ENCODE data around the gene TIMM10B. TPM values are rescaled to one million over a fixed set of nuclear protein-coding genes. Genes with fewer than 3 reads are reported as not detected.

TIMM10B gene, protein sequence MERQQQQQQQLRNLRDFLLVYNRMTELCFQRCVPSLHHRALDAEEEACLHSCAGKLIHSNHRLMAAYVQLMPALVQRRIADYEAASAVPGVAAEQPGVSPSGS
- 37.2 and 39.8 TPM in 2 replicates for total RNA-seq (ENCODE audit: low replicate concordance)

DNA sequence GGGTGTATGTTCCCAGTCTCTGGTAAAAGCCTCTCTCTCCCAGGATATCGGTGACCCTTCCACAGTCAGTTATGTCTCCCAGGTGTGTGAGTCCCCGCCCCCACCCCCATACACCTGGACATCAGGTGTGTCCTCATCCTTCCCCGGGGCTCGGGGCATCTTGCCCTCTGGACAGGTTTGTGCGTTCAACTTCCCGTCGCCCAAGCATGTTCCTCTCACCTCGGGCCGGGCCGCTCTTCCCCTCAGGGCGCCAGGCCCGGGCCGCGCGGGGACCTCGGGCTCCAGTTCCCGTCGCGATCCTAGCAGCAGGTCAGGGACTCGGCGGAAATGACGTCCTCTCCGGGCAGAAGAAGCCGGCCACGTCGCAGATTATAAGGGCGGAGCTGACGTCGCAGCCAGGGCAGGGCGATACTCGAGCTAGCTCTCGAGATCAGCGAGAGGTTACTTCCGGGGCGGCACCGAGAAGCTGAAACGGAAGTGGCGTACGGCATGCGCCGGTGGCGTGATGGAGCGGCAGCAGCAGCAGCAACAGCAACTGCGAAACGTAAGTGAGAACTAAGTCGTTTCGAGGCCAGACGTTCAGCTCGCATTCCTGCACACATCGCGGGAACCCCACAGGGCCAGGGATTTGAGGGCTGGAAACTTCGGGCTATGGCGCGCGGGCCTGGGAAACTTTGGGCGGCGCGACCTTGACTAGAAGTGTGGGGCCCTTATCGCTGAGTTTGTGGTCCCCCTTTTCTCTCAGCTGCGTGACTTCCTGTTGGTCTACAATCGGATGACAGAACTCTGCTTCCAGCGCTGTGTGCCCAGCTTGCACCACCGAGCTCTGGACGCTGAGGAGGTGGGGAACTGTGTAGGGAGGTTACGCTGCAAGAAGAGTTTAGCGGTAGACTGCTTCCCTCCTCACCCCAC is at the start of gene TIMM10B, which contains the start of gene ARFIP2:
Gene TIMM10B, plus strand, starts transcription at position 490 of the 912 bp plus-strand sequence. Its CDS starts 16 bp downstream, at position 506.
Gene ARFIP2, minus strand, starts transcription at position 320 of the 912 bp plus-strand sequence. CDS start 910 bp downstream, outside the sequence.
- H3K27me3 Mint-ChIP-seq (ENCODE audit: insufficient read depth, low read depth) = peaks cover 2% of the 10 kb centered on the region
- H3K4me1 ChIP-seq = peaks cover 11% of the 10 kb centered on the region
- H3K4me1 Mint-ChIP-seq = peaks cover 29% of the 10 kb centered on the region
- peak within 1 kb of the TSS; percentile 93 for H3K9ac ChIP-seq
- peak within 1 kb of the TSS; percentile 91 for H3K4me2 ChIP-seq
- DNase-seq (ENCODE audit: low spot score) = peak; percentile 98
- H3K4me3 ChIP-seq = peak within 1 kb of the TSS; percentile 83
- peaks cover 13% of the 10 kb centered on the region for H4K20me1 ChIP-seq (ENCODE audit: low read depth)
- no peaks in the 10 kb centered on the region for H3K9me3 Mint-ChIP-seq
- no peaks in the 10 kb centered on the region for H3K36me3 ChIP-seq
- H3K27me3 ChIP-seq = no peaks in the 10 kb centered on the region
- peaks cover 22% of the 10 kb centered on the region for H3K36me3 Mint-ChIP-seq
- peak within 1 kb of the TSS; percentile 59 for H3K27ac Mint-ChIP-seq
- peaks cover under 1% of the 10 kb centered on the region for H3F3A ChIP-seq (ENCODE audit: low read depth)
- TF ChIP-seq, protein P1, sequence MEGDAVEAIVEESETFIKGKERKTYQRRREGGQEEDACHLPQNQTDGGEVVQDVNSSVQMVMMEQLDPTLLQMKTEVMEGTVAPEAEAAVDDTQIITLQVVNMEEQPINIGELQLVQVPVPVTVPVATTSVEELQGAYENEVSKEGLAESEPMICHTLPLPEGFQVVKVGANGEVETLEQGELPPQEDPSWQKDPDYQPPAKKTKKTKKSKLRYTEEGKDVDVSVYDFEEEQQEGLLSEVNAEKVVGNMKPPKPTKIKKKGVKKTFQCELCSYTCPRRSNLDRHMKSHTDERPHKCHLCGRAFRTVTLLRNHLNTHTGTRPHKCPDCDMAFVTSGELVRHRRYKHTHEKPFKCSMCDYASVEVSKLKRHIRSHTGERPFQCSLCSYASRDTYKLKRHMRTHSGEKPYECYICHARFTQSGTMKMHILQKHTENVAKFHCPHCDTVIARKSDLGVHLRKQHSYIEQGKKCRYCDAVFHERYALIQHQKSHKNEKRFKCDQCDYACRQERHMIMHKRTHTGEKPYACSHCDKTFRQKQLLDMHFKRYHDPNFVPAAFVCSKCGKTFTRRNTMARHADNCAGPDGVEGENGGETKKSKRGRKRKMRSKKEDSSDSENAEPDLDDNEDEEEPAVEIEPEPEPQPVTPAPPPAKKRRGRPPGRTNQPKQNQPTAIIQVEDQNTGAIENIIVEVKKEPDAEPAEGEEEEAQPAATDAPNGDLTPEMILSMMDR (IDR thresholded peaks at IDR 0.05) = no peak
- TF ChIP-seq EZH2 (IDR thresholded peaks at IDR 0.05) (no peak), EZH2phosphoT487 (IDR thresholded peaks at IDR 0.05) (no peak)
- H3K9me3 ChIP-seq (ENCODE audit: low read depth) = no peaks in the 10 kb centered on the region
- H3K79me2 ChIP-seq (ENCODE audit: low read depth) = peaks cover 43% of the 10 kb centered on the region
- peak within 1 kb of the TSS; percentile 87 for H3K27ac ChIP-seq
- H3K4me3 Mint-ChIP-seq = peak within 1 kb of the TSS; percentile 95
- peak within 1 kb of the TSS; percentile 57 for H2AFZ ChIP-seq (replicated peaks)

DNA sequence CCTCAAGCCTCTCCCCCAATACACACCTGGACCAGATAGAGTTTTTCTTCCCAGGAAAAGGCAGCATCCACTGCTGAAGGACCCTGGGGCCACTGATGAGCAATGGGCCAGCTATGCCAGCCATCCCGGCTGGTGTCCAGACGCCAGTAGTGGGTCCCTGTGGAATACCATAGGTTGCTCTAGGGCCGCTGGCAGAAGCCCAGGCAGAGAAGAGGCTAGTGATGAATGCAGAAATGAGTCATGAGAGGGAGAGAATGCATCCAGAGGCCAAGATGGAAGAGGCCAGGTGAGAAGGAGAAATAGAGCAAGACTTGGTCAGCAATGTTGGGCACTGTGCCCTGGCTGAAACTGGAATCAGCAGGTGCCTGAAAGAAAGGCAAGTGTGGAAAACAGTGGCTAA is 49.4 kb upstream of the TIMM10B start:
- Mint-ChIP-seq H3K27me3 (ENCODE audit: insufficient read depth, low read depth) (peaks cover 7% of the 10 kb centered on the region), H3K4me1 (no peaks in the 10 kb centered on the region), H3K36me3 (no peaks in the 10 kb centered on the region), H3K9me3 (no peaks in the 10 kb centered on the region), H3K4me3 (no peak overlapping the region), H3K27ac (no peak overlapping the region)
- Histone ChIP-seq H3K27me3 (no peaks in the 10 kb centered on the region), H2AFZ (replicated peaks) (no peak overlapping the region), H3K4me1 (peaks cover 3% of the 10 kb centered on the region), H3K36me3 (no peaks in the 10 kb centered on the region), H3K4me3 (no peak overlapping the region), H4K20me1 (ENCODE audit: low read depth) (no peaks in the 10 kb centered on the region), H3K27ac (no peak overlapping the region), H3K79me2 (ENCODE audit: low read depth) (no peaks in the 10 kb centered on the region), H3K9me3 (ENCODE audit: low read depth) (no peaks in the 10 kb centered on the region), H3K9ac (no peak overlapping the region), H3F3A (ENCODE audit: low read depth) (no peaks in the 10 kb centered on the region), H3K4me2 (no peak overlapping the region)
- TF ChIP-seq EZH2 (IDR thresholded peaks at IDR 0.05) = no peak
- no peak for TF ChIP-seq EZH2phosphoT487 (IDR thresholded peaks at IDR 0.05)
- TF ChIP-seq, protein P1 (IDR thresholded peaks at IDR 0.05) = no peak
- DNase-seq (ENCODE audit: low spot score) = no peak

DNA sequence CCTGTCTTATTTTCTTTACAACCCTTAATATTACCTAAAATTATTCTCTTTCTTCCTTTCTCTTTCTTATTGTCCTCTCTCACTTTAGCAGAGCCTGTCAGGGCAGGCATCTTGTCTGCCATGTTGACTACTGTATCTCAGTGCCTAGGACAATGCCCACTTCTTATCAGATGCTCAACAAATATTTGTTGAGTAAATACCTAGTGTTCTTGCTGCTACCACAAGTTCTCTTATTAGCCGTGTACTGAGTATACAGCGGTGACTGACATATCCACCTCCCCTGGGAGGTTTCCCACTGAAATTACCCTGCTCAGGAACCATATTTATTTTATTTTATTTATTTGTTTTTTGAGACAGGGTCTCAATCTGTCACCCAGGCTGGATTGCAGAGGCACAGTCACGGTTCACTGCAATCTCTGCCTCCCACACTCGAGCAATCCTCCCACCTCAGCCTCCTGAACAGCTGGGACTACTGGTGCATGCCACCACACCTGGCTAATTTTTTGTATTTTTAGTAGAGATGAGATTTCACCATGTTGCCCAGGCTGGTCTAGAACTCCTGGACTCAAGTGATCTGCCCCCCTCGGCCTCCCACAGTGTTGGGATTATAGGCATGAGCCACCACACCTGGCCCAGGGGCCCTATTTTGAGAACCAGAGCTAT is 47.2 kb upstream of the TIMM10B start:
- Mint-ChIP-seq H3K4me3 (no peak overlapping the region), H3K4me1 (no peaks in the 10 kb centered on the region), H3K27me3 (ENCODE audit: insufficient read depth, low read depth) (peaks cover 7% of the 10 kb centered on the region), H3K27ac (no peak overlapping the region), H3K36me3 (no peaks in the 10 kb centered on the region), H3K9me3 (no peaks in the 10 kb centered on the region)
- TF ChIP-seq, protein P1 (IDR thresholded peaks at IDR 0.05) = no peak
- TF ChIP-seq EZH2phosphoT487 (IDR thresholded peaks at IDR 0.05) (no peak), EZH2 (IDR thresholded peaks at IDR 0.05) (no peak)
- no peaks in the 10 kb centered on the region for H3K27me3 ChIP-seq
- DNase-seq (ENCODE audit: low spot score) = no peak
- no peaks in the 10 kb centered on the region for H4K20me1 ChIP-seq (ENCODE audit: low read depth)
- no peaks in the 10 kb centered on the region for H3K4me1 ChIP-seq
- no peaks in the 10 kb centered on the region for H3K36me3 ChIP-seq
- no peaks in the 10 kb centered on the region for H3K79me2 ChIP-seq (ENCODE audit: low read depth)
- no peak overlapping the region for H3K4me3 ChIP-seq
- H3K4me2 ChIP-seq = no peak overlapping the region
- no peaks in the 10 kb centered on the region for H3K9me3 ChIP-seq (ENCODE audit: low read depth)
- H3K27ac ChIP-seq = no peak overlapping the region
- no peaks in the 10 kb centered on the region for H3F3A ChIP-seq (ENCODE audit: low read depth)
- H3K9ac ChIP-seq = no peak overlapping the region
- no peak overlapping the region for H2AFZ ChIP-seq (replicated peaks)
